SK-N-SH treated with all-trans-retinoic acid at 6 μM for 48 hours (cell line): ENCODE measurements around the gene INHBB.

Source experiments
- ARNTL ChIP-seq: fragments of 450-650 bp; formaldehyde crosslinking; IDR thresholded peaks from 2 replicates; pipeline ENCODE4 v1.5.0; 2020; ENCODE audit warnings: low read depth, mild to moderate bottlenecking, moderate library complexity, borderline replicate concordance
- CREB5 ChIP-seq: fragments of 250-450 bp; sonication (Bioruptor Pico); IDR thresholded peaks from 2 replicates; pipeline ENCODE4 v1.5.1; 2020; ENCODE audit warnings: low read depth, mild to moderate bottlenecking, moderate library complexity
- ISL1 ChIP-seq: fragments of 250-450 bp; sonication (Bioruptor Pico); IDR thresholded peaks from 2 replicates; pipeline ENCODE4 v2.1.2; 2022; ENCODE audit warnings: mild to moderate bottlenecking, moderate library complexity
- OSR1 ChIP-seq: fragments of 250-450 bp; sonication (Bioruptor Pico); IDR thresholded peaks from 2 replicates; pipeline ENCODE4 v1.8.0; 2022; ENCODE audit warnings: moderate library complexity, mild to moderate bottlenecking, inconsistent platforms
- PATZ1 ChIP-seq: fragments of 250-450 bp; sonication (Bioruptor Pico); IDR thresholded peaks from 2 replicates; pipeline ENCODE4 v1.8.0; 2020; ENCODE audit warnings: mild to moderate bottlenecking, moderate library complexity, borderline replicate concordance
- PPARA ChIP-seq: fragments of 250-450 bp; sonication (Bioruptor Pico); IDR thresholded peaks from 2 replicates; pipeline ENCODE4 v1.5.0; 2020; ENCODE audit warnings: mild to moderate bottlenecking, borderline replicate concordance
- TCF4 ChIP-seq: fragments of 250-450 bp; sonication (Bioruptor Pico); IDR thresholded peaks from 2 replicates; pipeline ENCODE4 v1.8.0; 2021; ENCODE audit warnings: mild to moderate bottlenecking, moderate library complexity, borderline replicate concordance
- TSHZ2 ChIP-seq: fragments of 250-450 bp; sonication (Bioruptor Pico); IDR thresholded peaks from 2 replicates; pipeline ENCODE4 v1.5.0; 2020; ENCODE audit warnings: mild to moderate bottlenecking, moderate library complexity
- ZC3H10 ChIP-seq: fragments of 250-450 bp; sonication (Bioruptor Pico); IDR thresholded peaks from 2 replicates; pipeline ENCODE4 v1.5.1; 2021; ENCODE audit warnings: mild to moderate bottlenecking, moderate library complexity
- ZFP3 ChIP-seq: fragments of 250-450 bp; sonication (Bioruptor Pico); IDR thresholded peaks from 2 replicates; pipeline ENCODE4 v1.5.0; 2020; ENCODE audit warnings: mild to moderate bottlenecking, moderate library complexity
- ZNF8 ChIP-seq: fragments of 450-650 bp; formaldehyde crosslinking; IDR thresholded peaks from 2 replicates; pipeline ENCODE4 v1.5.0; 2020; ENCODE audit warnings: mild to moderate bottlenecking, moderate library complexity

- no peak for TF ChIP-seq CREB5
- TF ChIP-seq ISL1 (CRISPR knock-in tag): no peak
- no peak for TF ChIP-seq ARNTL (CRISPR knock-in tag)
- no peak for TF ChIP-seq TSHZ2 (CRISPR knock-in tag)
- TF ChIP-seq PATZ1 (CRISPR knock-in tag): no peak
- TF ChIP-seq OSR1 (CRISPR knock-in tag): no peak
- TF ChIP-seq TCF4 (CRISPR knock-in tag): no peak
- no peak for TF ChIP-seq PPARA (CRISPR knock-in tag)
- TF ChIP-seq ZC3H10 (CRISPR knock-in tag): no peak
- no peak for TF ChIP-seq ZFP3 (CRISPR knock-in tag)
- no peak for TF ChIP-seq ZNF8 (CRISPR knock-in tag)
These were observed 13.6 kb upstream of the INHBB start for GRCh38 chr2:120332384-120332783.
